Mesendoderm (in vitro differentiated cells): ENCODE data around the gene CALM1.

ENCODE experiments used
- DNase-seq: peaks from one replicate; pipeline ENCODE4 v3.0.0; 2013
- H2AK5ac ChIP-seq: 2 replicates; pipeline ENCODE4 v1.6.1; 2013; ENCODE audit warnings: low read length, inconsistent platforms
- H2BK120ac ChIP-seq: 2 replicates; pipeline ENCODE4 v1.6.1; 2013; ENCODE audit warnings: low read depth, mild to moderate bottlenecking, low read length, moderate library complexity, mixed read lengths
- H2BK15ac ChIP-seq: replicated peaks from 2 replicates; pipeline ENCODE4 v1.6.1; 2013; ENCODE audit warnings: low read depth, mild to moderate bottlenecking, moderate library complexity
- H2BK5ac ChIP-seq: 2 replicates; pipeline ENCODE4 v1.6.1; 2013; ENCODE audit warnings: low read length, inconsistent platforms
- H3K18ac ChIP-seq: 2 replicates; pipeline ENCODE4 v1.6.1; 2013; ENCODE audit warnings: mild to moderate bottlenecking, low read length, mixed read lengths
- H3K23ac ChIP-seq: one replicate; pipeline ENCODE4 v1.6.1; 2013; ENCODE audit warnings: low read length
- H3K27ac ChIP-seq: 2 replicates; pipeline ENCODE4 v1.5.1; 2013; ENCODE audit warnings: low read depth, mild to moderate bottlenecking, inconsistent platforms, low read length, moderate library complexity
- H3K27me3 ChIP-seq: 2 replicates; pipeline ENCODE4 v1.6.1; 2013; ENCODE audit warnings: low read length, control low read depth, mild to moderate bottlenecking, inconsistent platforms; ENCODE audit not compliant: insufficient read depth, poor library complexity
- H3K36me3 ChIP-seq: 2 replicates; pipeline ENCODE4 v1.6.1; 2013; ENCODE audit warnings: low read length, inconsistent platforms; ENCODE audit not compliant: control insufficient read depth, insufficient read depth
- H3K4ac ChIP-seq: one replicate; pipeline ENCODE4 v1.6.1; 2013; ENCODE audit warnings: low read depth, mild to moderate bottlenecking, low read length, moderate library complexity
- H3K4me1 ChIP-seq: 2 replicates; pipeline ENCODE4 v1.6.1; 2013; ENCODE audit warnings: low read depth, low read length, inconsistent platforms; ENCODE audit not compliant: control insufficient read depth
- H3K4me2 ChIP-seq: 2 replicates; pipeline ENCODE4 v1.6.1; 2013; ENCODE audit warnings: low read length
- H3K4me3 ChIP-seq: 2 replicates; pipeline ENCODE4 v1.5.1; 2013; ENCODE audit warnings: mild to moderate bottlenecking, low read length
- H3K56ac ChIP-seq: one replicate; pipeline ENCODE4 v1.6.1; 2013; ENCODE audit warnings: low read length
- H3K79me1 ChIP-seq: 2 replicates; pipeline ENCODE4 v1.6.1; 2013; ENCODE audit warnings: low read length, inconsistent platforms
- H3K79me2 ChIP-seq: 2 replicates; pipeline ENCODE4 v1.6.1; 2013; ENCODE audit warnings: mild to moderate bottlenecking, low read length; ENCODE audit not compliant: control insufficient read depth, insufficient read depth
- H3K9ac ChIP-seq: 2 replicates; pipeline ENCODE4 v1.6.1; 2013; ENCODE audit warnings: low read length, inconsistent platforms
- H4K5ac ChIP-seq: one replicate; pipeline ENCODE4 v1.6.1; 2013; ENCODE audit warnings: low read length
- H4K8ac ChIP-seq: one replicate; pipeline ENCODE4 v1.6.1; 2013; ENCODE audit warnings: low read depth, mild to moderate bottlenecking, control low read depth, low read length, moderate library complexity
- whole genome bisulfite sequencing: extraction: QIAGEN DNeasy Blood & Tissue Kit; methylation state at CpG from one replicate; pipeline ENCODE4 v1.1.7; 2013; ENCODE audit warnings: low lambda C conversion rate, missing lambda C conversion rate; ENCODE audit not compliant: insufficient coverage; ENCODE audit errors: extremely low coverage; 5-methylcytosine and 5-hydroxymethylcytosine counted together

Gene CALM1

GRCh38 chr14:90443161-90444076 is 46.6 kb downstream of the CALM1 start:
- no peak overlapping the region for H3K18ac ChIP-seq
- no peak overlapping the region for H3K4me3 ChIP-seq
- no peak overlapping the region for H3K4me2 ChIP-seq
- no peak overlapping the region for H4K8ac ChIP-seq
- H3K79me2 ChIP-seq = no peaks in the 10 kb centered on the region
- H3K4ac ChIP-seq = no peak overlapping the region
- no peaks in the 10 kb centered on the region for H3K36me3 ChIP-seq
- H3K4me1 ChIP-seq = no peaks in the 10 kb centered on the region
- WGBS = no CpG with 5 or more reads among the region's 16 CpGs
- no peak for DNase-seq
- H2BK120ac ChIP-seq = no peak overlapping the region
- no peak overlapping the region for H3K23ac ChIP-seq
- no peak overlapping the region for H2BK15ac ChIP-seq
- no peak overlapping the region for H2BK5ac ChIP-seq
- no peaks in the 10 kb centered on the region for H3K27me3 ChIP-seq
- no peak overlapping the region for H2AK5ac ChIP-seq
- H3K27ac ChIP-seq = no peak overlapping the region
- no peak overlapping the region for H3K9ac ChIP-seq
- no peak overlapping the region for H3K56ac ChIP-seq
- no peaks in the 10 kb centered on the region for H3K79me1 ChIP-seq
- H4K5ac ChIP-seq = no peak overlapping the region

DNA sequence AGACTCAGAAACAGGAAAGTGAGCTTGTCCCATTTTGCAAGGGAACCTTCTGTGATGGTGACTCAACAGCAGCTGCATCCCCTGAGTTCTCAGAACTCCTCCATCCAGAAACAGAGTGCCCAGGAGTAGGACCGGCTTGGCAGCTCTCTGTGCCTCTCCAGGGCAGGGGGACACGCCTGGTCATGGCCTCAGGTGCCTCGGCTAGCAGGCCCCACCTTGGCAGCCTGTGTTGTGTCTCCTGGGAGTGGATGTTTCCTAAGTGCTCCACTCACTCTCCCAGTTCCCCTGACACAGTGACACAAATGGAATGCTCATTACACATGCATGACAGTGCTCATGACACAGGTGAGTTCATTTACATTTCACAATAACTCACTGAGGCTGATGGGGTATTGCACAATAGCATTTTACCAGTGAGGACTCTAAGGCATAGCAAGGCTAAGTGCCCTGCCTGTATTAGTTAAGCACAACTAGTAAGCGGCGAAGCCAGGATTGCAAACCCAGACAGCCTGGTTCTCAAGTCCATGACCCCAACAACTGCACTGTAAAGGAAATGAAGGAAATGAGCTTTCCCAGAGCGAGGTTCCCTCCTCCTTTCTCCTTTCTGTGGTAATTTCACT is 47.4 kb downstream of the CALM1 start:
- no peak overlapping the region for H2BK120ac ChIP-seq
- no peak overlapping the region for H3K9ac ChIP-seq
- no peaks in the 10 kb centered on the region for H3K36me3 ChIP-seq
- no peak overlapping the region for H2BK5ac ChIP-seq
- no peak overlapping the region for H3K4me3 ChIP-seq
- no peak overlapping the region for H3K4me2 ChIP-seq
- H4K8ac ChIP-seq = no peak overlapping the region
- no CpG with 5 or more reads among the region's 6 CpGs for WGBS
- H3K56ac ChIP-seq = no peak overlapping the region
- H3K18ac ChIP-seq = no peak overlapping the region
- no peaks in the 10 kb centered on the region for H3K79me1 ChIP-seq
- no peak overlapping the region for H4K5ac ChIP-seq
- H3K79me2 ChIP-seq = no peaks in the 10 kb centered on the region
- no peak overlapping the region for H3K4ac ChIP-seq
- H2AK5ac ChIP-seq = no peak overlapping the region
- no peaks in the 10 kb centered on the region for H3K4me1 ChIP-seq
- H3K23ac ChIP-seq = no peak overlapping the region
- H2BK15ac ChIP-seq = no peak overlapping the region
- H3K27ac ChIP-seq = no peak overlapping the region
- H3K27me3 ChIP-seq = no peaks in the 10 kb centered on the region
- no peak for DNase-seq

DNA sequence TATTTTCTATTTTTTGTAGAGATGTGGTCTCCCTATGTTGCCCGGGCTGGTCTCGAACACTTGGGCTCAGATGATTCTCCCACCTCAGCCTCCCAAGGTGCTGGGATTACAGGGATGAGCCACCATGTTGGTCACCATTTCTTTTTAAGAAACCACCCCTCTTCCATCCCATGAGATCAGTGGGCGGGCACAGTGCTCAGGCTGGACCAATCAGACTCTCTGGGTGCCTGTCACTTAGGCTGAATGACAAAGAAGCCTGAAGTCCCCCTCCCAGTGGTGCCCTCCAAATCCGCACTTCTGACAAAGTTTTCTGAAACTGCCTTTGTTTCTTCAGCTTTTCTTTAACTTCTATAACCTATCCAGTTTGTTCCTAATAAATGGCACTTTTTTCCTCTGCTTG is 48.2 kb downstream of the CALM1 start:
- no peak overlapping the region for H3K56ac ChIP-seq
- H3K18ac ChIP-seq = no peak overlapping the region
- no peak overlapping the region for H3K4ac ChIP-seq
- H3K79me2 ChIP-seq = no peaks in the 10 kb centered on the region
- no peaks in the 10 kb centered on the region for H3K79me1 ChIP-seq
- WGBS = no CpG with 5 or more reads among the region's 4 CpGs
- H4K8ac ChIP-seq = no peak overlapping the region
- no peak overlapping the region for H3K9ac ChIP-seq
- H3K27me3 ChIP-seq = no peaks in the 10 kb centered on the region
- H3K4me1 ChIP-seq = no peaks in the 10 kb centered on the region
- H3K36me3 ChIP-seq = no peaks in the 10 kb centered on the region
- no peak overlapping the region for H3K27ac ChIP-seq
- H4K5ac ChIP-seq = no peak overlapping the region
- H3K23ac ChIP-seq = no peak overlapping the region
- peak; percentile 60 for DNase-seq
- H2BK5ac ChIP-seq = no peak overlapping the region
- H2AK5ac ChIP-seq = no peak overlapping the region
- no peak overlapping the region for H3K4me2 ChIP-seq
- H3K4me3 ChIP-seq = no peak overlapping the region
- no peak overlapping the region for H2BK15ac ChIP-seq
- H2BK120ac ChIP-seq = no peak overlapping the region

DNA sequence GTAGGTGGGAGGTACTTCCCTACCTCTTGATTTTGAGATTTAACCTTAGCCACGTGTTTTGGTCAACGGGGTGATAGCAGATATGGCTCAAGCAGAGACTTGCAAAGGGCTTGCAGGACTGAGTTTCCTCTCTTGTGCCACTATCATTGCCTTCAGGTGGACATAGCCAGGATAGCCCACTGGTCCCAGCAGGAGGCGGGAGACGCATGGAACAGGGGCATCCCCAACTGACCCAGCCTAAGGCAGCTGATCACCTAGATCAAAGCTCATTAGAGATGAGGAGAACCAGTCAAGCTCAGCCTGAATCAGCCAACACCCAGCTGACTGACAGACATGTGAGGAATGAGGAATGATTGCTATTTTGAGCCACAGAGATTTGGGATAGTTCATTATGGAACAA is 49.6 kb downstream of the CALM1 start:
- WGBS = no CpG with 5 or more reads among the region's 4 CpGs
- no peaks in the 10 kb centered on the region for H3K79me2 ChIP-seq

GRCh38 chr14:90447720-90448497 is 51.1 kb downstream of the CALM1 start:
- no peaks in the 10 kb centered on the region for H3K36me3 ChIP-seq
- no peak overlapping the region for H4K5ac ChIP-seq
- no peaks in the 10 kb centered on the region for H3K4me1 ChIP-seq
- H3K18ac ChIP-seq = no peak overlapping the region
- WGBS = no CpG with 5 or more reads among the region's 9 CpGs
- H2BK120ac ChIP-seq = no peak overlapping the region
- H3K4me3 ChIP-seq = no peak overlapping the region
- H3K23ac ChIP-seq = no peak overlapping the region
- no peaks in the 10 kb centered on the region for H3K79me1 ChIP-seq
- H3K4me2 ChIP-seq = no peak overlapping the region
- no peaks in the 10 kb centered on the region for H3K27me3 ChIP-seq
- no peaks in the 10 kb centered on the region for H3K79me2 ChIP-seq
- H2BK5ac ChIP-seq = no peak overlapping the region
- DNase-seq = peak; percentile 77
- H4K8ac ChIP-seq = no peak overlapping the region
- H3K27ac ChIP-seq = no peak overlapping the region
- no peak overlapping the region for H3K56ac ChIP-seq
- no peak overlapping the region for H2AK5ac ChIP-seq
- H2BK15ac ChIP-seq = no peak overlapping the region
- H3K9ac ChIP-seq = no peak overlapping the region
- H3K4ac ChIP-seq = no peak overlapping the region

More for the DNA sequence above, 49.6 kb downstream of the CALM1 start:
- Histone ChIP-seq H3K23ac (no peak overlapping the region), H3K9ac (no peak overlapping the region), H3K56ac (no peak overlapping the region), H3K79me1 (no peaks in the 10 kb centered on the region), H2BK120ac (no peak overlapping the region), H4K5ac (no peak overlapping the region), H3K4me1 (no peaks in the 10 kb centered on the region), H3K4me3 (no peak overlapping the region), H4K8ac (no peak overlapping the region), H3K4me2 (no peak overlapping the region), H2BK5ac (no peak overlapping the region), H3K27ac (no peak overlapping the region), H3K27me3 (no peaks in the 10 kb centered on the region), H3K18ac (no peak overlapping the region), H3K4ac (no peak overlapping the region), H2AK5ac (no peak overlapping the region), H3K36me3 (no peaks in the 10 kb centered on the region), H2BK15ac (no peak overlapping the region)
- no peak for DNase-seq
